IPS-11a (cell line): ENCODE data around the gene MPPED2.
"Not testable (repeated sequence)": the region's sequence is repeated elsewhere in the genome, so short reads cannot be mapped to it uniquely, and the experiment has no call there.

Experiments used
- H3K4me3 ChIP-seq: one replicate; pipeline ENCODE4 v1.5.1; 2013; ENCODE audit warnings: low read depth, low read length, control low read depth

MPPED2 gene

DNA sequence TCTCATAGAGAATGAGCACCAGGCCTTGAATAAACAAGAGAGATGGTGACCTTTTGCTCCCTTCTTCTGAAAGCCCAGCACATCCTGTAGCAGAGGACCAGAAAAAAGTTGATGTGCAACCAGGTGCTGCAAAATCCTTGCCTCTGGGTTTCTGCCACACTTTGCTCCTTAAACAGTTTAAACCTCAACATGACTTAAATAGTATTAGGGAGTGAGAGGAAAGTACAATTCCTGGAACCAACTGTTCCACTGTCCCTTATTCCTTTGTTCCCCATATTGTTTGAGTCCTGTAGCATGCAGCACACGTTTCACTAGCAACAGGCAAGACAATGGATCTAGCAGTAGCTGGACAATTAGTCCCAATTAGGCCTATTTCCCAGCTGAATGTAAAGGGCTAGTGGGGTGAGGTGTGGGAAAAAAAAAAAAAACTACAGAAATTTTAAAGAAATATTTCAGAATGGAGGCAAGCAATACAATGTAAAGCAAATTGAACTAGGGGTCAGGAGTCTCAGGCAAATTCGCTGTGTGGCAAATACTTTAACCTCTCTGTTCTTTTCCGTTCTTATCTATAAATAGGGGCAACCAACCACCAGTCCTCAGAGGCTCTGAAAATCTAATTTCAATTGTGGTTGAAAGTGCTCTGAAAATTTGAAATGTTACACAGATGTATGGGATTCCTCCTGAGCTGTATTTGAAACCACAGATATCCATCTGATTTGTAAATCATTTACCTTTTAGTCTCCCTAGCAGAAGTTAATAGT lies 6.6 kb downstream of the MPPED2 start:
- no peak overlapping the region for H3K4me3 ChIP-seq

DNA sequence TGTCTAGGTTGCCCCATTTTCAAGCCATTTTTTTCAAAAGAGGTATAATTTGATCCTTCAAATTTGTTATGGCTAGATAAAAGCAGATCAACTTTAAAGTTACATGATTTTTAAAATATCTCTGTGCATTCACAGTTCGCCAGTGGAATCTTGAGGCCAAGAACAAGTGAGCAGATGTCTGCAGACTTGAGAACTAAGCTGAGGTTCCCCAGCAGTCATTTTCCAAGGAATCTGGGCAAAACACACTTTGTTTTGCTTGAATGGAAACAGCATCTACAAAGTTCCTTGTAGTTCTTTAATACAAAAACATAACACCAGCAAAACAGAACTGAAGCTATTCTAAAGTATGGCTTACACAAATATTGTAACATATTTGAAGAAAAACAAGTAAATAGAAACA lies 7.7 kb downstream of the MPPED2 start:
- H3K4me3 ChIP-seq: no peak overlapping the region

DNA sequence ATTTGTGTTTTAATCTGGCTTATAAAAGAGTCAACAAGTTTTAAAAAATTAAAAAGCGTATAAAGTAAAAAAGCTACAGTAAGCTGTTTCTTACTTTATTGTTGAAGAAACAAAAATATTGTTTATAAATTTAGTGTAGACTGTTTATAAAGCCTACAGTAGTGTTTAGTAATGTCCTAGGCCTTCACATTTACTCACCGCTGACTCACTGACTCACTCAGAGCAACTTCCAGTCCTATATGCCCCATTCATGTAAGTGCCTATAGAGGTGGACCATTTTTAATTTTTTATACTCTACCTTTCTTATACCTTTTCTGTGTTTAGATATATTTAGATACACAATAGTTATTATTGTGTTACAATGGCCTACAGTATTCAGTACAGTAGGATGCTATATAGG lies 12.2 kb downstream of the MPPED2 start:
- no peak overlapping the region for H3K4me3 ChIP-seq

DNA sequence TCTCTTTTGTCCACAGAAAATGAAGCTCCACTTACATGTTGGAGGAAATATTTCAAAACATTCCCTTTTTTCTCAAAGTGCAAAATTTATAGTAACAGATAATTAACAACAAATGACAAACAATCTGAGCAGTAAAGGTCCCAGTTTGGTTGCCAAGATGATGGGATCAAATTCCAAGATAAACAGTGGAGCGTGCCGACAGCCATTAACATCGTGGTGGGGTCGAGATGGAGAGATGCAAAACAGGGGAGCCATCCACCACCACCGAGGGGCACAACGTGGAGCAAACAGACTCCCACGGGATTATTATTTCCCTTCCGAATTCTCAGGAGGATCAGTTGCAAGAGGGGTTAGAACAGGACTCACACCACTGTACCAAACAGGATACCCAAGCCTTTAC lies 17.2 kb downstream of the MPPED2 start:
- no peak overlapping the region for H3K4me3 ChIP-seq

DNA sequence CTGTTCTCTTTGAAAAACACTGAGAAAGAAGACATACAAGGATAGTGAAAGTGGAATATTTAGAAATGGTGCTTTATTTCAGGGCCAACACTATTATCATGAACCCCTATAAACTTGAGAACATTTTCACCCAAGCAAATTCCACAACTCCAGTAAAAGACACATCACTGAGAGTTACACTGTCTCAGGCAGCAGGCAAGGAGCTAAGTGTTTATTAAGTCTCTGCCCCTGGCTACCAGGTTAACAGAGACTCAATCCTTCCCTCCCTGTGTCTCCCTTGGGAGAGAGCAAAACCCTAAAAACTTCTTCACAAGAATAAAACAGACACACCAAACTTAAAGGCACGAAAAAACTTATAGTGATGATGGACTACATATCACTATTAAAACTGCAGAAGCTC lies 18.5 kb downstream of the MPPED2 start:
- no peak overlapping the region for H3K4me3 ChIP-seq

- H3K4me3 ChIP-seq: no peak overlapping the region
Observed at GRCh38 chr11:30567120-30567519, 19.0 kb downstream of the MPPED2 start.

- H3K4me3 ChIP-seq: no peak overlapping the region
Observed at GRCh38 chr11:30566482-30566881, 19.7 kb downstream of the MPPED2 start.

- no peak overlapping the region for H3K4me3 ChIP-seq
Observed at GRCh38 chr11:30565027-30565426, 21.1 kb downstream of the MPPED2 start.

- H3K4me3 ChIP-seq: no peak overlapping the region
Observed at GRCh38 chr11:30561691-30562415, 24.3 kb downstream of the MPPED2 start.

DNA sequence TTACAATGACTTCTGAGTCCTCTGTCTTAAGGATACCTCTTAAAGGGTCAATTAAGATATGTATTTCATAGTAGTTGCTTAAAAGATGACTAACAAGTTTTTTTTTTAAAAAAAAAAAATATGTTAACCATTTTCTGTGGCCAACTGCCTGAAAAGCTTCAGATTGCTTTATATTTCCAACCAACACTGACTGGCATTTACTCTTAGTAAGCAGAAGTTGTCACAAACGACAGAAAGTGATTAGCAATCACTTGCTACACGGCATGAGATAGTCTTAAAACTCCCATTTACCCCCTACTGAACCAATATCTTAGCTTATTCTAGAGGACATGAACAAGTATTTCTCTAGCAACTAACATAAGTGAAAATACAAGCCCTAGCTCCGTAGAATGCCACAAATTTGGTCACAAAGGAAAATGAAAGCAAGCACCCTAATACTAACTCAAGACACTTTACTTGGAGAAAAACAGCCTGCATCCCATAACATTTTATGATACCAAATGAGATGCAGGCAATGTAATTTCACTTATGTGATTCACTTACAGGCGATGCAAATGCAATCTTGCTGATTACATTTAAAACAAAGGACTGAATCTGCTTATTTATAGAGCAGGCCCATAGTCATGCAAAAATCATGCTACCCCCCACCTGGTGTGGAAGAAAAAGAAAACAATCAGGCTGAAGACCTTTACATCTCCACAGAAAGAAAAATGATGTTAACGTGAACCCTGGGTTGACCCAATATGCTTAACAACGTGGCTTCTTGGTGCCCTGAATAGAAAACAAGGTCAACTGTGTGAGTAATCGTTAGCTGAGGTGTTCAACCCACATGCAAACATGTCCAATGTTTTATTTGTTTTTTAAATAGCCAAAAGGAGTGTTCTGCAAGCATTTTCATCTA lies 25.7 kb downstream of the MPPED2 start:
- H3K4me3 ChIP-seq: no peak overlapping the region

DNA sequence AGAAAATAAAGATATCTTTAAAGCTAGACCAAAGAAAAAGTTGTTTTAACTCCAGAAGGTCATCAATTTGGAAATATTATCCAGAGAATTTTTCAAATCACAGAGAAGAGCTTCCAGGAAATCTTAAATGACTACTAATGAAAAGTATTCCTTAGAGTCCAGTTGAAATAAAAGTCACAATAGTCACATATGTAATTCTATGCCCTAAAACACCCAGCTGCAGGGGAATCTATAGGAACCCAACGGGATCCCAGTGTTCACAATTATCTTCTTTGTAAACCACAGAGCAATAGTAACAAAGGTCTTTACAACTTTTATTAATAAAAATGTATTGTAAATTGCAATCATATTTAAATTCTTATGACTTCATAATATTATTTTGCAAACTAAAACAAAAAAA lies 27.1 kb downstream of the MPPED2 start:
- no peak overlapping the region for H3K4me3 ChIP-seq

DNA sequence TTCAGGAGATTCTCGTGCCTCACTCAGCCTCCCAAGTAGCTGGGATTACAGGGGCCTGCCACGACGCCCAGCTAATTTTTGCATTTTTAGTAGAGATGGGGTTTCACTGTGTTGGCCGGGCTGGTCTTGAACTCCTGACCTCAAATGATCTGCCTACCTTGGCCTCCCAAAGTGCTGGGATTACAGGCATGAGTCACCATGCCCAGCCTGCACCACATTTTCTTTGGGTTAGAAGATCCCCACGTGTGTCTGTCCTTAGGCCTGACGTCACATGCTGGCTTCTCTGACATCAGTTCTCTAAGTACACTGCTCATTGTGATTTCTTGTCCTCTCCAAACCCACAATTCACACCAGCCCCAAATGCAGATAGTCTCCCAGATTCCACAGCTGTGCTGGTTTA lies 31.6 kb downstream of the MPPED2 start:
- H3K4me3 ChIP-seq: not testable (repeated sequence)

GRCh38 chr11:30553521-30554110 lies 32.5 kb downstream of the MPPED2 start:
- no peak overlapping the region for H3K4me3 ChIP-seq

DNA sequence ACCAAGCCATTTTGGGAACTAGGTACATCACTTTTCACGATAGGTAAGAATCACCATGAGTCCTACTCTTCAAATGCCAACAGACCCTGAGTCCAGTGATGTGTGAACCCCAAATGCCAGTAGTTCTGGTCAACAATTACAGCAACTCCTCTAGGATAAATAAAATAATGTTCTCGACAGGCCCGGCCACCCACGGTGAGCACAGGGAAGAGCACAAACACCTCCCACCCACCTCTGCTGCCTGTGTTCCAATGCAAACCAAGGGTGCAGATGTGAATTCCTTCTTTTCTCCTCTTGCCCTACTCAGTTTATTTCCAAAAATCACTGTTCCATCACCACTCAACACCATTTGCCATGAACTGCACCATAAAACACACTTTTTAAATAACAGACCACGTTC lies 33.3 kb downstream of the MPPED2 start:
- no peak overlapping the region for H3K4me3 ChIP-seq

- no peak overlapping the region for H3K4me3 ChIP-seq
Observed at GRCh38 chr11:30550022-30550542, 36.1 kb downstream of the MPPED2 start.

DNA sequence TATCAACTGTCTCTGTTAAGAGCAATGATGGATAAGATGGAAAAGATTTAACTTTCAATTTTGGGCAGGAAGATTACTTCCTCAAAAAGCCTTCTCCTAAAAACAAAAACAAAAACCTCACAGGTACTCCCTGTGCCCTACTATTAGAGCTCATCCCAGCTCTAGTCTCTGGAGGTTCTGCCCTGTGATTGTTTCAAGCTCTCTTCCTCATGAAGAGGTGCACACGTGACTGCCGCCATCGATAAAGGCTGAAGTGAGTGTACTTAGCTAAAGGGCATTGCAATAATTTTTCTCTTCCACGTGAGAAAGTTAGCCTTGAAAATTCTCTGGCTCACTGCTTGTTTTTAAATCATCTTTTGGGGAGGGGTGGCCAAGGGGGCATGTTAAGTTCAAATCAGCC lies 36.6 kb downstream of the MPPED2 start:
- H3K4me3 ChIP-seq: no peak overlapping the region

DNA sequence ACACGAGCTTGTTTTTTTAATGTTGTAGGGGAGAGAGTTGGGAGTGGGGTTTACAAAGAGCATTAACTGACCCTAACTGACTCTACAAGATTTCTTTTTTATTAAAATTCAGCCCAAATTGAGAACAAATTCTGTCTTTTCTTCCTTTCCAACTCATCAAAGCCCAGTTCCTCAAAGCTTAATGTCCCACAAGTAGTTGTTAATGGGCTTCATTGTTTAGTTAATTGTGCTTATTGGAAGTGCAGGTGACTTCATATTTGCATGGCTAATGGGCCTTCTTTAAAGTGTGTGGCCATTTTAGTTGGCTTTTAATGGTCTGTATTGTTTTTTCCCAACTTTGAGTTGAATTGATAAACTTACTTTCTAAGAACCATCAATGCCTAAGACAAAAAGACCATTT lies 39.8 kb downstream of the MPPED2 start:
- no peak overlapping the region for H3K4me3 ChIP-seq

GRCh38 chr11:30545507-30545906 lies 40.6 kb downstream of the MPPED2 start:
- H3K4me3 ChIP-seq: no peak overlapping the region

GRCh38 chr11:30543066-30543465 lies 43.1 kb downstream of the MPPED2 start:
- no peak overlapping the region for H3K4me3 ChIP-seq

GRCh38 chr11:30540781-30541180 lies 45.4 kb downstream of the MPPED2 start:
- H3K4me3 ChIP-seq: no peak overlapping the region

GRCh38 chr11:30538251-30538650 lies 47.9 kb downstream of the MPPED2 start:
- no peak overlapping the region for H3K4me3 ChIP-seq
